Ishikawa (cell line): ENCODE results near the gene TAS2R5.

Experiments
- CEBPB ChIP-seq: IDR thresholded peaks from 2 replicates; pipeline ENCODE4 v1.6.1; 2012
- CREB1 ChIP-seq: IDR thresholded peaks from 2 replicates; pipeline ENCODE4 v1.6.1; 2012; ENCODE audit warnings: low read depth
- EGR1 ChIP-seq: IDR thresholded peaks from 2 replicates; pipeline ENCODE4 v1.6.1; 2012
- EP300 ChIP-seq: IDR thresholded peaks from 2 replicates; pipeline ENCODE4 v1.6.1; 2012; ENCODE audit warnings: borderline replicate concordance
- FOXM1 ChIP-seq: IDR thresholded peaks from 2 replicates; pipeline ENCODE4 v1.6.1; 2012; ENCODE audit warnings: low read depth, borderline replicate concordance
- MAX ChIP-seq: IDR thresholded peaks from 2 replicates; pipeline ENCODE4 v1.6.1; 2012
- NFIC ChIP-seq: IDR thresholded peaks from 2 replicates; pipeline ENCODE4 v1.6.1; 2012
- RAD21 ChIP-seq: IDR thresholded peaks from 2 replicates; pipeline ENCODE4 v1.6.1; 2012; ENCODE audit warnings: low read depth
- REST ChIP-seq: IDR thresholded peaks from 2 replicates; pipeline ENCODE4 v1.6.1; 2012; ENCODE audit warnings: low read depth, mild to moderate bottlenecking
- TAF1 ChIP-seq: IDR thresholded peaks from 2 replicates; pipeline ENCODE4 v1.6.1; 2012; ENCODE audit warnings: low read depth, mild to moderate bottlenecking
- TCF12 ChIP-seq: IDR thresholded peaks from 2 replicates; pipeline ENCODE4 v1.6.1; 2012; ENCODE audit warnings: low read depth
- TEAD4 ChIP-seq: IDR thresholded peaks from 2 replicates; pipeline ENCODE4 v1.6.1; 2012
- USF1 ChIP-seq: IDR thresholded peaks from 2 replicates; pipeline ENCODE4 v1.6.1; 2012
- YY1 ChIP-seq: IDR thresholded peaks from 2 replicates; pipeline ENCODE4 v1.6.1; 2012; ENCODE audit warnings: low read depth
- ZBTB7A ChIP-seq: IDR thresholded peaks from 2 replicates; pipeline ENCODE4 v1.6.1; 2012; ENCODE audit warnings: low read depth

TAS2R5 gene

GRCh38 chr7:141789917-141790316 is at the start of gene TAS2R5:
TAS2R5 (plus strand) TSS chr7:141790217; CDS start chr7:141790362, 145 bp downstream.
- no peak for TF ChIP-seq RAD21

GRCh38 chr7:141742229-141742628 is 47.8 kb upstream of the TAS2R5 start:
- no peak for TF ChIP-seq TAF1
- TF ChIP-seq TEAD4, result no peak
- TF ChIP-seq USF1, result no peak
- TF ChIP-seq CEBPB, result no peak
- TF ChIP-seq REST, result no peak
- TF ChIP-seq CREB1, result no peak
- no peak for TF ChIP-seq TCF12
- TF ChIP-seq EGR1, result no peak
- no peak for TF ChIP-seq FOXM1
- no peak for TF ChIP-seq NFIC
- TF ChIP-seq MAX, result no peak

- TF ChIP-seq RAD21 (no peak), TEAD4 (no peak), ZBTB7A (no peak), TCF12 (no peak), CEBPB (no peak), TAF1 (no peak), YY1 (no peak), EGR1 (no peak), CREB1 (no peak), EP300 (no peak), NFIC (no peak), USF1 (no peak), FOXM1 (no peak), REST (no peak)
These were observed 45.9 kb upstream of the TAS2R5 start for GRCh38 chr7:141744131-141744530.

GRCh38 chr7:141748396-141748795 is 41.6 kb upstream of the TAS2R5 start:
- TF ChIP-seq RAD21 (no peak), CREB1 (no peak), EGR1 (no peak), USF1 (no peak), ZBTB7A (no peak), EP300 (no peak), FOXM1 (no peak), MAX (no peak), TEAD4 (no peak), NFIC (no peak), TAF1 (no peak), TCF12 (no peak), YY1 (no peak), REST (no peak), CEBPB (no peak)
